Neural cell (in vitro differentiated cells): ENCODE data around the gene VAPA. TPM values are rescaled to one million over a fixed set of nuclear protein-coding genes. Genes with fewer than 3 reads are reported as not detected.

Experiments used
- H2AFZ ChIP-seq: fragments of 200-600, 300-800 bp; sonication (generic), shearing (Covaris generic); 2 replicates; pipeline ENCODE4 v1.6.0; 2014; ENCODE audit warnings: low read depth, mild to moderate bottlenecking, antibody characterized with exemption, low read length, moderate library complexity
- H3F3A ChIP-seq: fragments of 200-600 bp; shearing (Covaris generic); 2 replicates; pipeline ENCODE4 v1.6.1; 2016; ENCODE audit warnings: mild to moderate bottlenecking, moderate library complexity, mixed read lengths, antibody characterized with exemption, low read length; ENCODE audit not compliant: insufficient read depth, poor library complexity, severe bottlenecking
- H3K27ac ChIP-seq: fragments of 200-600, 300-800 bp; sonication (generic), shearing (Covaris generic); 2 replicates; pipeline ENCODE4 v1.5.1; 2014; ENCODE audit warnings: mild to moderate bottlenecking, low read length, moderate library complexity
- H3K27me3 ChIP-seq: fragments of 300-800, 200-600 bp; sonication (generic), shearing (Covaris generic); 2 replicates; pipeline ENCODE4 v1.6.0; 2014; ENCODE audit warnings: mild to moderate bottlenecking, low read depth, low read length, moderate library complexity; ENCODE audit not compliant: insufficient read depth
- H3K36me3 ChIP-seq: fragments of 300-800, 200-600 bp; sonication (generic), shearing (Covaris generic); 2 replicates; pipeline ENCODE4 v1.5.1; 2014; ENCODE audit warnings: mild to moderate bottlenecking, antibody characterized with exemption, low read length, moderate library complexity; ENCODE audit not compliant: insufficient read depth
- H3K4me2 ChIP-seq: fragments of 300-800, 200-600 bp; sonication (generic), shearing (Covaris generic); 2 replicates; pipeline ENCODE4 v1.6.0; 2014; ENCODE audit warnings: mild to moderate bottlenecking, low read length
- H3K4me3 ChIP-seq: fragments of 300-800, 200-600 bp; sonication (generic), shearing (Covaris generic); 2 replicates; pipeline ENCODE4 v1.5.1; 2014; ENCODE audit warnings: mild to moderate bottlenecking, low read length, moderate library complexity
- H3K79me2 ChIP-seq: fragments of 200-600 bp; shearing (Covaris generic); replicated peaks from 2 replicates; pipeline ENCODE4 v1.6.0; 2014; ENCODE audit warnings: mild to moderate bottlenecking, low read length, moderate library complexity; ENCODE audit not compliant: insufficient read depth
- H3K9ac ChIP-seq: fragments of 300-800, 200-600 bp; sonication (generic), shearing (Covaris generic); 2 replicates; pipeline ENCODE4 v1.6.1; 2016; ENCODE audit warnings: mild to moderate bottlenecking, low read length, mixed read lengths
- H3K9me2 ChIP-seq: fragments of 200-600 bp; shearing (Covaris generic); 2 replicates; pipeline ENCODE4 v1.6.1; 2016; ENCODE audit warnings: mild to moderate bottlenecking, low read length, mixed read lengths; ENCODE audit not compliant: insufficient read depth
- H3K9me3 ChIP-seq: fragments of 200-600, 300-800 bp; sonication (generic), shearing (Covaris generic); 2 replicates; pipeline ENCODE4 v1.6.1; 2016; ENCODE audit warnings: mild to moderate bottlenecking, mixed run types, low read length, moderate library complexity, mixed read lengths
- H4K20me1 ChIP-seq: fragments of 200-600 bp; shearing (Covaris generic); 2 replicates; pipeline ENCODE4 v1.6.1; 2016; ENCODE audit warnings: mild to moderate bottlenecking, mixed run types; ENCODE audit not compliant: insufficient read depth
- CTCF ChIP-seq: fragments of 450-650 bp; IDR thresholded peaks from 2 replicates; pipeline ENCODE4 v1.5.1; 2014; ENCODE audit warnings: antibody characterized with exemption, mild to moderate bottlenecking, moderate library complexity; ENCODE audit not compliant: poor library complexity, severe bottlenecking
- EP300 ChIP-seq: fragments of 450-650 bp; conservative IDR thresholded peaks from 2 replicates; pipeline ENCODE4 v1.6.1; 2014; ENCODE audit warnings: antibody characterized with exemption, mild to moderate bottlenecking, moderate library complexity; ENCODE audit not compliant: poor library complexity, severe bottlenecking
- EZH2 ChIP-seq: fragments of 200-600, 300-800 bp; shearing (Covaris generic), sonication (generic); IDR thresholded peaks from 2 replicates; pipeline ENCODE4 v1.6.1; 2014; ENCODE audit warnings: antibody characterized with exemption, low read length, borderline replicate concordance, mild to moderate bottlenecking; ENCODE audit not compliant: insufficient read depth, poor library complexity, severe bottlenecking
- MXI1 ChIP-seq: fragments of 450-650 bp; conservative IDR thresholded peaks from 2 replicates; pipeline ENCODE4 v1.6.1; 2014; ENCODE audit warnings: antibody characterized with exemption, mild to moderate bottlenecking; ENCODE audit not compliant: poor library complexity, severe bottlenecking
- POLR2AphosphoS5 ChIP-seq: IDR thresholded peaks from 2 replicates; pipeline ENCODE4 v1.6.1; 2012
- RAD21 ChIP-seq: fragments of 450-650 bp; conservative IDR thresholded peaks from 2 replicates; pipeline ENCODE4 v1.6.1; 2014; ENCODE audit warnings: antibody characterized with exemption, mild to moderate bottlenecking, moderate library complexity
- REST ChIP-seq: IDR thresholded peaks from 2 replicates; pipeline ENCODE4 v1.6.1; 2012; ENCODE audit warnings: borderline replicate concordance
- SMC3 ChIP-seq: fragments of 450-650 bp; conservative IDR thresholded peaks from 2 replicates; pipeline ENCODE4 v1.6.1; 2014; ENCODE audit warnings: antibody characterized with exemption, mild to moderate bottlenecking, moderate library complexity; ENCODE audit not compliant: poor library complexity
- TAF1 ChIP-seq: IDR thresholded peaks from 2 replicates; pipeline ENCODE4 v1.6.1; 2012; ENCODE audit warnings: low read depth
- polyA plus RNA-seq: library from polyadenylated mRNA; depleted of rRNA; stranded (reverse); fragments of >200 nt; gene quantifications from 2 replicates; pipeline ENCODE4 v1.2.3, GENCODE V29; 2014

The VAPA gene
- polyA plus RNA-seq, 1 donor from 2014 or later: 317 TPM

- H3K79me2 ChIP-seq: no peaks in the 10 kb centered on the region
- H4K20me1 ChIP-seq: no peaks in the 10 kb centered on the region
- no peak overlapping the region for H3K27ac ChIP-seq
- H3K9me3 ChIP-seq: no peaks in the 10 kb centered on the region
- H3K4me3 ChIP-seq: no peak overlapping the region
- H3K9ac ChIP-seq: no peak overlapping the region
- no peaks in the 10 kb centered on the region for H3K36me3 ChIP-seq
- no peaks in the 10 kb centered on the region for H3K9me2 ChIP-seq
- no peaks in the 10 kb centered on the region for H3F3A ChIP-seq
- TF ChIP-seq EP300 (no peak), EZH2 (no peak)
- no peak overlapping the region for H2AFZ ChIP-seq
- no peak overlapping the region for H3K4me2 ChIP-seq
- no peaks in the 10 kb centered on the region for H3K27me3 ChIP-seq
Measured at GRCh38 chr18:9870431-9871008, 43.3 kb upstream of the VAPA start.

- H3K9me2 ChIP-seq: no peaks in the 10 kb centered on the region
- H3K4me3 ChIP-seq: no peak overlapping the region
Measured at GRCh38 chr18:9871244-9871746, 42.5 kb upstream of the VAPA start.

More at GRCh38 chr18:9871244-9871746, 42.5 kb upstream of the VAPA start:
- Histone ChIP-seq H2AFZ (no peak overlapping the region), H3K27ac (no peak overlapping the region), H3K27me3 (no peaks in the 10 kb centered on the region), H3K4me2 (no peak overlapping the region), H3K36me3 (no peaks in the 10 kb centered on the region), H3K79me2 (no peaks in the 10 kb centered on the region), H3K9me3 (no peaks in the 10 kb centered on the region), H3K9ac (no peak overlapping the region), H4K20me1 (no peaks in the 10 kb centered on the region), H3F3A (no peaks in the 10 kb centered on the region)
- TF ChIP-seq POLR2AphosphoS5: no peak
- TF ChIP-seq CTCF: no peak
- no peak for TF ChIP-seq REST
- no peak for TF ChIP-seq MXI1
- TF ChIP-seq SMC3: no peak
- TF ChIP-seq EZH2: no peak
- TF ChIP-seq RAD21: no peak
- TF ChIP-seq EP300: no peak
- no peak for TF ChIP-seq TAF1
